Measurements from ENCODE around the gene PHACTR1. TPM values are rescaled to one million over a fixed set of nuclear protein-coding genes. Genes with fewer than 3 reads are reported as not detected.

The PHACTR1 gene
- total and polyA plus RNA-seq, 3 donors from 2014 or later = 5.1 to 7.6 (median 6.5) TPM

- WGBS, 2 donors = 27 to 40% methylated on average over 1 of the region's 1 CpG
- Histone ChIP-seq H3K27me3 (no peaks in the 10 kb centered on the region), H3K9me3 (no peaks in the 10 kb centered on the region)
Measured at GRCh38 chr6:12818324-12818723, 101.8 kb downstream of the PHACTR1 start.

GRCh38 chr6:12823847-12824246, 107.3 kb downstream of the PHACTR1 start:
- WGBS, 2 donors = 91 to 94% methylated on average over 8 of the region's 8 CpGs
- TF ChIP-seq CTCF (IDR thresholded peaks at IDR 0.05) = no peak
- no peak for TF ChIP-seq POLR2A (IDR thresholded peaks at IDR 0.05)
- Histone ChIP-seq H3K36me3 (ENCODE audit: low read depth, missing control alignments) (no peaks in the 10 kb centered on the region), H3K27me3 (no peaks in the 10 kb centered on the region), H3K4me3 (no peak overlapping the region), H3K27ac (no peak overlapping the region), H3K4me1 (no peaks in the 10 kb centered on the region), H3K9me3 (no peaks in the 10 kb centered on the region)
- intact Hi-C loops (cut with DNase I; ENCODE audit: low total_unique reads) = no loop called here
- DNase-seq = no peak

More at GRCh38 chr6:12818324-12818723, 101.8 kb downstream of the PHACTR1 start:
- Histone ChIP-seq H3K36me3 (ENCODE audit: low read depth, missing control alignments) (no peaks in the 10 kb centered on the region), H3K27ac (no peak overlapping the region), H3K4me1 (no peaks in the 10 kb centered on the region), H3K4me3 (no peak overlapping the region)
- DNase-seq = peak; percentile 15
- intact Hi-C loops (cut with DNase I; ENCODE audit: low total_unique reads) = no loop called here
- no peak for TF ChIP-seq POLR2A (IDR thresholded peaks at IDR 0.05)
- no peak for TF ChIP-seq CTCF (IDR thresholded peaks at IDR 0.05)

- no peaks in the 10 kb centered on the region for H3K9me3 ChIP-seq
- H3K4me3 ChIP-seq = no peak overlapping the region
- 40 to 44% methylated on average over 2 of the region's 2 CpGs for WGBS, 2 donors
- no peak overlapping the region for H3K27ac ChIP-seq
- no peak for DNase-seq
- intact Hi-C loops (cut with DNase I; ENCODE audit: low total_unique reads) = no loop called here
- no peaks in the 10 kb centered on the region for H3K27me3 ChIP-seq
- TF ChIP-seq CTCF (IDR thresholded peaks at IDR 0.05) (no peak), POLR2A (IDR thresholded peaks at IDR 0.05) (no peak)
- H3K36me3 ChIP-seq (ENCODE audit: low read depth, missing control alignments) = no peaks in the 10 kb centered on the region
- no peaks in the 10 kb centered on the region for H3K4me1 ChIP-seq
Measured at GRCh38 chr6:12826584-12826983, 110.0 kb downstream of the PHACTR1 start.

- H3K27me3 ChIP-seq = no peaks in the 10 kb centered on the region
- intact Hi-C loops (cut with DNase I; ENCODE audit: low total_unique reads) = no loop called here
Measured at GRCh38 chr6:12827921-12828320, 111.4 kb downstream of the PHACTR1 start.

More at GRCh38 chr6:12827921-12828320, 111.4 kb downstream of the PHACTR1 start:
- Histone ChIP-seq H3K9me3 (no peaks in the 10 kb centered on the region), H3K36me3 (ENCODE audit: low read depth, missing control alignments) (no peaks in the 10 kb centered on the region), H3K27ac (no peak overlapping the region), H3K4me3 (no peak overlapping the region), H3K4me1 (no peaks in the 10 kb centered on the region)
- DNase-seq = no peak
- TF ChIP-seq CTCF (IDR thresholded peaks at IDR 0.05) = no peak
- 77 to 93% methylated on average over 2 of the region's 2 CpGs for WGBS, 2 donors

Measured in testis (tissue), 3 donors.